GM18508 (cell line): ENCODE measurements around the gene ATP6V0E2.
"Not testable (repeated sequence)": the region's sequence is repeated elsewhere in the genome, so short reads cannot be mapped to it uniquely, and the experiment has no call there.

ENCODE experiments used
- ATAC-seq: cut with Tn5 transposase; IDR thresholded peaks from one replicate; pipeline ENCODE4 v1.9.1; 2021; ENCODE audit warnings: moderate number of reproducible peaks; ENCODE audit not compliant: insufficient read depth, unreplicated experiment

The ATP6V0E2 gene

GRCh38 chr7:149874644-149875028, 867 bp downstream of the ATP6V0E2 start:
- no peak for ATAC-seq

- ATAC-seq: no peak
Measured at GRCh38 chr7:149875396-149875795, 1.6 kb downstream of the ATP6V0E2 start.

- ATAC-seq: no peak
Measured at GRCh38 chr7:149877890-149878522, 4.2 kb downstream of the ATP6V0E2 start.

GRCh38 chr7:149878523-149878921, 4.8 kb downstream of the ATP6V0E2 start:
- no peak for ATAC-seq

GRCh38 chr7:149879271-149879743, 5.5 kb downstream of the ATP6V0E2 start:
- no peak for ATAC-seq

- ATAC-seq: no peak
Measured at GRCh38 chr7:149879766-149880637, 6.2 kb downstream of the ATP6V0E2 start.

- no peak for ATAC-seq
Measured at GRCh38 chr7:149880638-149881311, 7.0 kb downstream of the ATP6V0E2 start.

- ATAC-seq: no peak
Measured at GRCh38 chr7:149881328-149882247, 7.8 kb downstream of the ATP6V0E2 start.

GRCh38 chr7:149882248-149883047, 8.7 kb downstream of the ATP6V0E2 start:
- ATAC-seq: no peak

- no peak for ATAC-seq
Measured at GRCh38 chr7:149883048-149883438, 9.3 kb downstream of the ATP6V0E2 start.

GRCh38 chr7:149883452-149883861, 9.7 kb downstream of the ATP6V0E2 start:
- ATAC-seq: no peak

- ATAC-seq: no peak
Measured at GRCh38 chr7:149884016-149884415, 10.2 kb downstream of the ATP6V0E2 start.

- no peak for ATAC-seq
Measured at GRCh38 chr7:149884541-149884940, 10.8 kb downstream of the ATP6V0E2 start.

- no peak for ATAC-seq
Measured at GRCh38 chr7:149885191-149886017, 11.6 kb downstream of the ATP6V0E2 start.

GRCh38 chr7:149886018-149886415, 12.2 kb downstream of the ATP6V0E2 start:
- no peak for ATAC-seq

- no peak for ATAC-seq
Measured at GRCh38 chr7:149887311-149887710, 13.5 kb downstream of the ATP6V0E2 start.

GRCh38 chr7:149890715-149891114, 16.9 kb downstream of the ATP6V0E2 start:
- ATAC-seq: not testable (repeated sequence)

- ATAC-seq: not testable (repeated sequence)
Measured at GRCh38 chr7:149894957-149895356, 21.2 kb downstream of the ATP6V0E2 start.
